Testis (tissue), 2 donors: ENCODE measurements around the gene GSAP.

Experiments
- POLR2A ChIP-seq: fragments of 450-650 bp; IDR thresholded peaks from one replicate; pipeline ENCODE4 v1.6.1; 2017; ENCODE audit warnings: antibody characterized with exemption, mild to moderate bottlenecking, moderate library complexity
- TF ChIP-seq, protein P1 (sequence below), 3 experiments: fragments of 450-650 bp in 2 of 3; fragments of 200-600 bp in 1 of 3; sonication (generic) in 1 of 3; IDR thresholded peaks; one replicate each; pipeline ENCODE4 v1.5.1; 2016 to 2019; ENCODE audit warnings: antibody characterized with exemption in 3 of 3, mild to moderate bottlenecking in 2 of 3, moderate library complexity in 1 of 3

DNA sequence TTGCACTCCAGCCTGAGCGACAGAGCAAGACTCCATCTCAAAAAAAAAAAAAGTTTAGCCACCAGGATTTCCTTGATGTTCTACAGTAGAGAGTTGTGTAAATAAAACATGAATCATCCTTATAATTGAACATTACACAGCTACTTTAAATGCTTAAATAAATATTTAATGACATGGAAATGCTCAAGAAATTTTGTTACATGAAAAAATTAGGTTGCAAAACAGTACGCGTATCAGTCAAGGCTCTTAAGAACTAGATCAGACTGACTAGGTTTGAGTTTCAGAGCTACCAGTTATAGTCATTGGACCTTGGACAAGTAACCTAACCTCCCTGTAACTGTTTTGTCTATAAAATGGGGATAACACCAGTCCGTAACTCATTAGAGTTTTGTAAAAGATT lies 38.7 kb upstream of the GSAP start:
- no peak for TF ChIP-seq POLR2A
- TF ChIP-seq, protein P1, sequence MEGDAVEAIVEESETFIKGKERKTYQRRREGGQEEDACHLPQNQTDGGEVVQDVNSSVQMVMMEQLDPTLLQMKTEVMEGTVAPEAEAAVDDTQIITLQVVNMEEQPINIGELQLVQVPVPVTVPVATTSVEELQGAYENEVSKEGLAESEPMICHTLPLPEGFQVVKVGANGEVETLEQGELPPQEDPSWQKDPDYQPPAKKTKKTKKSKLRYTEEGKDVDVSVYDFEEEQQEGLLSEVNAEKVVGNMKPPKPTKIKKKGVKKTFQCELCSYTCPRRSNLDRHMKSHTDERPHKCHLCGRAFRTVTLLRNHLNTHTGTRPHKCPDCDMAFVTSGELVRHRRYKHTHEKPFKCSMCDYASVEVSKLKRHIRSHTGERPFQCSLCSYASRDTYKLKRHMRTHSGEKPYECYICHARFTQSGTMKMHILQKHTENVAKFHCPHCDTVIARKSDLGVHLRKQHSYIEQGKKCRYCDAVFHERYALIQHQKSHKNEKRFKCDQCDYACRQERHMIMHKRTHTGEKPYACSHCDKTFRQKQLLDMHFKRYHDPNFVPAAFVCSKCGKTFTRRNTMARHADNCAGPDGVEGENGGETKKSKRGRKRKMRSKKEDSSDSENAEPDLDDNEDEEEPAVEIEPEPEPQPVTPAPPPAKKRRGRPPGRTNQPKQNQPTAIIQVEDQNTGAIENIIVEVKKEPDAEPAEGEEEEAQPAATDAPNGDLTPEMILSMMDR (IDR thresholded peaks at IDR 0.05) = no peak
